ENCODE results near the gene PWWP2B. TPM values are rescaled to one million over a fixed set of nuclear protein-coding genes. Genes with fewer than 3 reads are reported as not detected.

PWWP2B gene
- total and polyA plus RNA-seq, 9 of the 15 experiments (the other 6 are each of a cell fraction or from before 2014, with no cell fraction given) = 0.07 to 9.2 (median 1.6) TPM; not detected in 1

DNA sequence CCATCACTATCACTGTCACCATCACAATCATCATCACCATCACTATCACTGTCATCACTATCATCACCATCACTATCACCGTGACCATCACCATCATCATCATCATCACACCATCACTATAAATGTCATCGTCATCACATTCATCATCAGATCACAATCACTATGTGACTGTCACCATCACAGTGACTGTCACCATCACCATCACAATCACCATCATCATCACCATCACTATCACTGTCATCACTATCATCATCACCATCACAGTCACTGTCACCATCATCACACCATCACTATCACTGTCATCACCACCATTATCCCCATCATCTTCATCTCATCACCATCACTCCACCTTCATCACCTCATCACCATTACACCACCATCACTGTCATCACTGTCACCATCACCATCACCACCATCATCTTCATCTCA, 31.0 kb downstream of the PWWP2B start:
- Histone ChIP-seq H3K9me3 (replicated peaks; ENCODE audit: control insufficient read depth, insufficient read depth, low read depth, low read length) (no peaks in the 10 kb centered on the region), H3K4me3 (no peak overlapping the region), H3K9me1 (ENCODE audit: control insufficient read depth, insufficient read depth, low read length) (no peaks in the 10 kb centered on the region), H2AFZ (ENCODE audit: low read depth, low read length) (no peak overlapping the region), H3K4me1 (replicated peaks in 1 of 2; ENCODE audit: control insufficient read depth in 2 of 2, insufficient read depth in 2 of 2, low read length in 2 of 2) (peaks cover 4 to 28% of the 10 kb centered on the region in 2 experiments; a peak in 4 of 5 replicates), H3K4me2 (ENCODE audit: insufficient read depth, low read length) (no peak overlapping the region), H3K27me3 (ENCODE audit: control insufficient read depth in 2 of 2, insufficient read depth in 2 of 2, low read length in 2 of 2) (no peaks in the 10 kb centered on the region), H3K36me3 (ENCODE audit: control insufficient read depth, insufficient read depth, low read length) (no peaks in the 10 kb centered on the region), H3K9ac (ENCODE audit: insufficient read depth in 1 of 2, low read depth in 2 of 2, low read length in 2 of 2) (no peak overlapping the region), H3K79me2 (ENCODE audit: control insufficient read depth, insufficient read depth, low read length) (no peaks in the 10 kb centered on the region), H3K27ac (ENCODE audit: extremely low read depth, low read depth, low read length) (no peak overlapping the region), H4K20me1 (replicated peaks; ENCODE audit: control insufficient read depth, insufficient read depth, low read length) (no peaks in the 10 kb centered on the region)
- 6% methylated on average over 2 of the region's 2 CpGs for WGBS (ENCODE audit: insufficient coverage, low coverage, missing lambda C conversion rate)
- DNase-seq (ENCODE audit: extremely low read depth in 1 of 4, low spot score in 3 of 4) (no peak), ATAC-seq (no peak), FAIRE-seq (no peak)
- in situ Hi-C loops (cut with MboI) (no loop called here), intact Hi-C loops (cut with micrococcal nuclease) (no loop called here)
- POLR2A ChIA-PET = no interaction called here
- CTCF ChIA-PET (ENCODE audit: low intra/inter-chr PET ratio) = no interaction called here
- BruUV-seq (replicated peaks) = no TSS peak
- TF ChIP-seq POLR3G (IDR thresholded peaks at IDR 0.05; ENCODE audit: extremely low read depth, insufficient read length, insufficient replicate concordance) (no peak), STAT5A (IDR thresholded peaks at IDR 0.05; ENCODE audit: borderline replicate concordance, low read length) (no peak), KDM1A (IDR thresholded peaks at IDR 0.05) (peak; percentile 32 to 63; a peak in 3 of 4 replicates), EHMT2 (IDR thresholded peaks at IDR 0.05) (peak; percentile 19; the same call in 1 of the 2 replicates), ZNF512 (tag; IDR thresholded peaks at IDR 0.05) (no peak), ARNT (IDR thresholded peaks at IDR 0.05) (no peak), TAL1 (IDR thresholded peaks at IDR 0.05) (no peak), SMARCA5 (IDR thresholded peaks at IDR 0.05) (no peak), ZBED1 (IDR thresholded peaks at IDR 0.05) (no peak), NR2F6 (CRISPR knock-in tag; IDR thresholded peaks at IDR 0.05) (no peak), NCOA4 (IDR thresholded peaks at IDR 0.05; ENCODE audit: partially characterized antibody) (no peak), MCM3 (IDR thresholded peaks at IDR 0.05) (no peak), HMG20B (CRISPR knock-in tag; IDR thresholded peaks at IDR 0.05) (no peak), HDAC8 (tag; IDR thresholded peaks at IDR 0.05) (no peak), ZNF583 (CRISPR knock-in tag; IDR thresholded peaks at IDR 0.05) (no peak), ATF1 (CRISPR knock-in tag; IDR thresholded peaks at IDR 0.05) (no peak), ATF1 (tag; IDR thresholded peaks at IDR 0.05) (peak; percentile 65), HLTF (IDR thresholded peaks at IDR 0.05) (0 out of 2 replicates have a peak, but pooled peaks have one; percentile 21), NCOA6 (IDR thresholded peaks at IDR 0.05) (no peak), XRCC3 (IDR thresholded peaks at IDR 0.05) (no peak), MXI1 (IDR thresholded peaks at IDR 0.05; ENCODE audit: low read depth, low read length) (no peak), POLR2AphosphoS2 (IDR thresholded peaks at IDR 0.05; ENCODE audit: low read length) (no peak), PCBP2 (IDR thresholded peaks at IDR 0.05; ENCODE audit: low read depth, low read length, poor library complexity, severe bottlenecking) (no peak)
- TF ChIP-seq, protein P1, sequence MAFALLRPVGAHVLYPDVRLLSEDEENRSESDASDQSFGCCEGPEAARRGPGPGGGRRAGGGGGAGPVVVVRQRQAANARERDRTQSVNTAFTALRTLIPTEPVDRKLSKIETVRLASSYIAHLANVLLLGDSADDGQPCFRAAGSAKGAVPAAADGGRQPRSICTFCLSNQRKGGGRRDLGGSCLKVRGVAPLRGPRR (CRISPR knock-in tag; IDR thresholded peaks at IDR 0.05) = no peak
- TF ChIP-seq, protein P2, sequence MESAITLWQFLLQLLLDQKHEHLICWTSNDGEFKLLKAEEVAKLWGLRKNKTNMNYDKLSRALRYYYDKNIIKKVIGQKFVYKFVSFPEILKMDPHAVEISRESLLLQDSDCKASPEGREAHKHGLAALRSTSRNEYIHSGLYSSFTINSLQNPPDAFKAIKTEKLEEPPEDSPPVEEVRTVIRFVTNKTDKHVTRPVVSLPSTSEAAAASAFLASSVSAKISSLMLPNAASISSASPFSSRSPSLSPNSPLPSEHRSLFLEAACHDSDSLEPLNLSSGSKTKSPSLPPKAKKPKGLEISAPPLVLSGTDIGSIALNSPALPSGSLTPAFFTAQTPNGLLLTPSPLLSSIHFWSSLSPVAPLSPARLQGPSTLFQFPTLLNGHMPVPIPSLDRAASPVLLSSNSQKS (CRISPR knock-in tag; IDR thresholded peaks at IDR 0.05) = no peak
- TF ChIP-seq, protein P3, sequence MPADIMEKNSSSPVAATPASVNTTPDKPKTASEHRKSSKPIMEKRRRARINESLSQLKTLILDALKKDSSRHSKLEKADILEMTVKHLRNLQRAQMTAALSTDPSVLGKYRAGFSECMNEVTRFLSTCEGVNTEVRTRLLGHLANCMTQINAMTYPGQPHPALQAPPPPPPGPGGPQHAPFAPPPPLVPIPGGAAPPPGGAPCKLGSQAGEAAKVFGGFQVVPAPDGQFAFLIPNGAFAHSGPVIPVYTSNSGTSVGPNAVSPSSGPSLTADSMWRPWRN (IDR thresholded peaks at IDR 0.05; ENCODE audit: low read depth) = no peak

All from K562 (cell line).